PFSK-1 (cell line): ENCODE results near the gene MED12.

Source experiments
- POLR2AphosphoS5 ChIP-seq: IDR thresholded peaks from 2 replicates; pipeline ENCODE4 v1.6.1; 2012; ENCODE audit warnings: low read depth, mild to moderate bottlenecking, control low read depth, low read length, moderate library complexity
- SIN3A ChIP-seq: IDR thresholded peaks from 2 replicates; pipeline ENCODE4 v1.6.1; 2012; ENCODE audit warnings: mild to moderate bottlenecking, low read length, moderate library complexity, borderline replicate concordance; ENCODE audit not compliant: insufficient read depth
- TAF1 ChIP-seq: IDR thresholded peaks from 2 replicates; pipeline ENCODE4 v1.6.1; 2012; ENCODE audit warnings: low read length, control low read depth, borderline replicate concordance; ENCODE audit not compliant: insufficient read depth
- TF ChIP-seq, protein P1 (sequence below), 2 experiments: IDR thresholded peaks; 2 replicates each; pipeline versions ENCODE4 v1.6.1 to v1.8.0; 2011 to 2012; ENCODE audit warnings: low read depth in 2 of 2, low read length in 2 of 2, control low read depth in 1 of 2, inconsistent platforms in 1 of 2, mild to moderate bottlenecking in 1 of 2, moderate library complexity in 1 of 2; ENCODE audit not compliant: insufficient read depth in 1 of 2

DNA sequence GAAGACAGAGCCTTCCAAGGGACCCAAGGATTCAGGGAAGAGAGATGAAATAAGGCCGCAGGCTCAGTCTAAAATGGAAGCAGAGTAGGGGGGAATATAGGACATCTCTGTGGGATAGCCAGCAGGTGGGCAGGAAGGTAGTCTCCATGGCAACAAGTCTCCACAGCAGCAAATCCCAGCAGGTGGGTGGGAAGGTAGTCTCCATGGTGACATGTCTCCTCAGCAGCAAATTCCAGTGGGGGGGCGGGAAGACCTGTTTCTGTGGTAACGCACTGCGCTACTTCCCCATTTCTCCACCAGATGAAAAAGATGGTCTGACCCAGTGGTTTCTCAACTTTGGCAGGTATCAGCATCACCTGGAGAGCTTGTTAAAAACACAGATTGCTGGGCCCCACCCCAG lies 44.6 kb downstream of the MED12 start:
- TF ChIP-seq TAF1 (no peak), POLR2AphosphoS5 (no peak), SIN3A (no peak)
- TF ChIP-seq, protein P1, sequence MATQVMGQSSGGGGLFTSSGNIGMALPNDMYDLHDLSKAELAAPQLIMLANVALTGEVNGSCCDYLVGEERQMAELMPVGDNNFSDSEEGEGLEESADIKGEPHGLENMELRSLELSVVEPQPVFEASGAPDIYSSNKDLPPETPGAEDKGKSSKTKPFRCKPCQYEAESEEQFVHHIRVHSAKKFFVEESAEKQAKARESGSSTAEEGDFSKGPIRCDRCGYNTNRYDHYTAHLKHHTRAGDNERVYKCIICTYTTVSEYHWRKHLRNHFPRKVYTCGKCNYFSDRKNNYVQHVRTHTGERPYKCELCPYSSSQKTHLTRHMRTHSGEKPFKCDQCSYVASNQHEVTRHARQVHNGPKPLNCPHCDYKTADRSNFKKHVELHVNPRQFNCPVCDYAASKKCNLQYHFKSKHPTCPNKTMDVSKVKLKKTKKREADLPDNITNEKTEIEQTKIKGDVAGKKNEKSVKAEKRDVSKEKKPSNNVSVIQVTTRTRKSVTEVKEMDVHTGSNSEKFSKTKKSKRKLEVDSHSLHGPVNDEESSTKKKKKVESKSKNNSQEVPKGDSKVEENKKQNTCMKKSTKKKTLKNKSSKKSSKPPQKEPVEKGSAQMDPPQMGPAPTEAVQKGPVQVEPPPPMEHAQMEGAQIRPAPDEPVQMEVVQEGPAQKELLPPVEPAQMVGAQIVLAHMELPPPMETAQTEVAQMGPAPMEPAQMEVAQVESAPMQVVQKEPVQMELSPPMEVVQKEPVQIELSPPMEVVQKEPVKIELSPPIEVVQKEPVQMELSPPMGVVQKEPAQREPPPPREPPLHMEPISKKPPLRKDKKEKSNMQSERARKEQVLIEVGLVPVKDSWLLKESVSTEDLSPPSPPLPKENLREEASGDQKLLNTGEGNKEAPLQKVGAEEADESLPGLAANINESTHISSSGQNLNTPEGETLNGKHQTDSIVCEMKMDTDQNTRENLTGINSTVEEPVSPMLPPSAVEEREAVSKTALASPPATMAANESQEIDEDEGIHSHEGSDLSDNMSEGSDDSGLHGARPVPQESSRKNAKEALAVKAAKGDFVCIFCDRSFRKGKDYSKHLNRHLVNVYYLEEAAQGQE (IDR thresholded peaks at IDR 0.05; ENCODE audit: insufficient read depth in 1 of 2, low read depth in 2 of 2, low read length in 2 of 2), result no peak
